Skeletal muscle tissue (tissue), 4 donors: ENCODE data around the gene CCNY. TPM values are rescaled to one million over a fixed set of nuclear protein-coding genes. Genes with fewer than 3 reads are reported as not detected.

Experiments used
- H3K27ac ChIP-seq: one replicate; pipeline ENCODE4 v1.7.0; 2013; ENCODE audit warnings: mild to moderate bottlenecking, low read depth, low read length, inconsistent platforms
- H3K27me3 ChIP-seq, 3 donors: one replicate each; pipeline ENCODE4 v1.7.0; 2013; ENCODE audit warnings: low read length in 3 of 3; ENCODE audit not compliant: control insufficient read depth in 3 of 3, insufficient read depth in 3 of 3
- H3K36me3 ChIP-seq, 3 donors: one replicate each; pipeline ENCODE4 v1.7.0; 2013; ENCODE audit warnings: low read length in 3 of 3; ENCODE audit not compliant: control insufficient read depth in 3 of 3, insufficient read depth in 3 of 3
- H3K4me1 ChIP-seq, 3 donors: one replicate each; pipeline ENCODE4 v1.7.0; 2013; ENCODE audit warnings: low read length in 3 of 3, mild to moderate bottlenecking in 3 of 3; ENCODE audit not compliant: control insufficient read depth in 3 of 3, insufficient read depth in 3 of 3
- H3K4me3 ChIP-seq, 3 donors: one replicate each; pipeline ENCODE4 v1.7.0; 2013; ENCODE audit warnings: low read length in 3 of 3
- H3K9ac ChIP-seq, 3 donors: one replicate each; pipeline ENCODE4 v1.7.0; 2013; ENCODE audit warnings: low read length in 3 of 3, mild to moderate bottlenecking in 3 of 3, moderate library complexity in 2 of 3, low read depth in 1 of 3
- H3K9me3 ChIP-seq, 3 donors: one replicate each; pipeline ENCODE4 v1.7.0; 2013; ENCODE audit warnings: low read length in 3 of 3; ENCODE audit not compliant: control insufficient read depth in 3 of 3
- total RNA-seq: library from RNA; depleted of rRNA; stranded (reverse); fragments of >200 nt; gene quantifications from one replicate; pipeline ENCODE4 v1.2.3, GENCODE V29; 2014
- donor health status: Osteomylitis.

The CCNY gene
- total RNA-seq, 1 donor from 2014 or later = 45.9 TPM

DNA sequence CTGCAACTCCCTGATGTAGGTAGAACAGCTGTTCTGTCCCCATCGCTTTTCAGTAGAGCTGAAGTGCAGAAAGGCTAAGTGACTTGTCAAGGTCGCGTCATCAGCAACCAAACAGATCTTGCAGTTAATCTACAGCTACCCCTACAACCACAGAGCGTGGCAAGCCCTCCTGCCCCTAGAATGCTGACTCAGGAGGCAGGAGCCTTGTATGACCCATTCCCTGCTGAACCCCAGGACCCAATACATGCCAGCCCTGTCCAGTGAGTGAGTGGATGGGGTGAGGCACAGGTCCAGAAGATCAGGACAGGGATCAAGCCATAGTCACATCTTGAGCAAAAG is 242.3 kb downstream of the CCNY start:
- Histone ChIP-seq H3K36me3 (peaks cover 0 to 7% (median 2%) of the 10 kb centered on the region in 3 donors), H3K9me3 (no peaks in the 10 kb centered on the region), H3K27me3 (peaks cover 0 to 4% (median 2%) of the 10 kb centered on the region in 3 donors), H3K9ac (no peak overlapping the region), H3K4me1 (peaks cover 0 to 5% (median 4%) of the 10 kb centered on the region in 3 donors), H3K4me3 (no peak overlapping the region), H3K27ac (no peak overlapping the region)

GRCh38 chr10:35579116-35579515 is 242.8 kb downstream of the CCNY start:
- Histone ChIP-seq H3K4me1 (peaks cover 0 to 5% (median 4%) of the 10 kb centered on the region in 3 donors), H3K4me3 (no peak overlapping the region), H3K27me3 (peaks cover 0 to 4% (median 2%) of the 10 kb centered on the region in 3 donors), H3K9me3 (no peaks in the 10 kb centered on the region), H3K9ac (no peak overlapping the region), H3K36me3 (peaks cover 0 to 7% (median 0%) of the 10 kb centered on the region in 3 donors), H3K27ac (no peak overlapping the region)

GRCh38 chr10:35579726-35580422 is 243.6 kb downstream of the CCNY start:
- H3K9ac ChIP-seq = no peak overlapping the region
- H3K27ac ChIP-seq = no peak overlapping the region

GRCh38 chr10:35580423-35580770 is 244.1 kb downstream of the CCNY start:
- Histone ChIP-seq H3K9me3 (no peaks in the 10 kb centered on the region), H3K27me3 (peaks cover 2 to 4% (median 4%) of the 10 kb centered on the region in 3 donors), H3K36me3 (peaks cover 0 to 2% (median 0%) of the 10 kb centered on the region in 3 donors)

More at GRCh38 chr10:35579726-35580422, 243.6 kb downstream of the CCNY start:
- peaks cover 0 to 4% (median 2%) of the 10 kb centered on the region in 3 donors for H3K27me3 ChIP-seq
- no peaks in the 10 kb centered on the region for H3K9me3 ChIP-seq
- peaks cover 0 to 5% (median 4%) of the 10 kb centered on the region in 3 donors for H3K4me1 ChIP-seq
- peaks cover 0 to 2% (median 0%) of the 10 kb centered on the region in 3 donors for H3K36me3 ChIP-seq
- H3K4me3 ChIP-seq = no peak overlapping the region

DNA sequence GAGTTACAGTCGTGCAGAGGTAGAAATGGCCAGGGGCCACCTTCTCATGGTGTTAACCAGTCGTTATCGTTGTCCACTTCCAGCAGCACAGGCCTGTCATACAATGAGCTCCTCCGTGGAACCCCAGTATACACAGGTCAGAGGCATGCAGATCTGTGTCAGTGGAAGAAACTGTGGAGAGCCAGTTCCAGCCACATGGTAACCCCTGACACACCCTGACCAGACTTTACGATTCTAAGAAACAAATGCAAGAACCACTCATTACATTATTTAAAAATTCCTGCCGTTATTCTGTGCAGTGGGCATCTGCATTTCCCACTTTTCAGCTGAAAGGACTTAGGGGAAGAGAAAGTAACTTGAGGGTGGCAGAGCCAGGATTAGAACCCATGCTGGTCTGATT is 245.3 kb downstream of the CCNY start:
- Histone ChIP-seq H3K9ac (no peak overlapping the region), H3K27ac (no peak overlapping the region), H3K36me3 (no peaks in the 10 kb centered on the region), H3K27me3 (peaks cover 2 to 8% (median 4%) of the 10 kb centered on the region in 3 donors), H3K4me1 (peaks cover 3 to 5% (median 4%) of the 10 kb centered on the region in 3 donors), H3K9me3 (no peaks in the 10 kb centered on the region), H3K4me3 (no peak overlapping the region)

More at GRCh38 chr10:35580423-35580770, 244.1 kb downstream of the CCNY start:
- Histone ChIP-seq H3K4me1 (peaks cover 0 to 5% (median 4%) of the 10 kb centered on the region in 3 donors), H3K4me3 (no peak overlapping the region), H3K9ac (no peak overlapping the region), H3K27ac (no peak overlapping the region)

DNA sequence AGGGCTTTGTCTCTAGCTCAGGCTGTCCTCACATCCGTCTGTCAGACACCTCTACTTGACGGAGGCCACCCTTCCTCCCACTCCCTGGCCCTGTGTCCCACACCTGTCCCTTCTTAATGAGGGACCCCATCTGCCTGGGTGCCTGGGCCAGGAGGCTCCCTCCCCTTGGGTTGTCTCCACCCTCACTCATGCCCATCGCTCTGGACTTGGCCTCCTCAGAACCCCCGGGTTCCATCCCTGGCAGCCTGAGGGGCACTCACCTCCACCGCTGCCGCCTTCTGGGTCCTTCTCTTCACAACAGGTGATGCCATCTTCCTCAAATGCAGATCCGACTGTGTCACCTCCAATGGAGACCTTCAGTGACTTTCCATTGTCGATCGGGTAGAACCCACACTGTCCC is 248.6 kb downstream of the CCNY start:
- Histone ChIP-seq H3K9me3 (no peaks in the 10 kb centered on the region), H3K27me3 (peaks cover 2 to 10% (median 4%) of the 10 kb centered on the region in 3 donors), H3K4me1 (peaks cover 0 to 5% (median 3%) of the 10 kb centered on the region in 3 donors), H3K36me3 (no peaks in the 10 kb centered on the region), H3K9ac (no peak overlapping the region), H3K27ac (no peak overlapping the region), H3K4me3 (no peak overlapping the region)

GRCh38 chr10:35585356-35585755 is 249.0 kb downstream of the CCNY start:
- Histone ChIP-seq H3K36me3 (no peaks in the 10 kb centered on the region), H3K4me3 (no peak overlapping the region), H3K27me3 (peaks cover 2 to 10% (median 4%) of the 10 kb centered on the region in 3 donors), H3K9ac (no peak overlapping the region), H3K9me3 (no peaks in the 10 kb centered on the region), H3K4me1 (peaks cover 0 to 3% (median 2%) of the 10 kb centered on the region in 3 donors), H3K27ac (no peak overlapping the region)

DNA sequence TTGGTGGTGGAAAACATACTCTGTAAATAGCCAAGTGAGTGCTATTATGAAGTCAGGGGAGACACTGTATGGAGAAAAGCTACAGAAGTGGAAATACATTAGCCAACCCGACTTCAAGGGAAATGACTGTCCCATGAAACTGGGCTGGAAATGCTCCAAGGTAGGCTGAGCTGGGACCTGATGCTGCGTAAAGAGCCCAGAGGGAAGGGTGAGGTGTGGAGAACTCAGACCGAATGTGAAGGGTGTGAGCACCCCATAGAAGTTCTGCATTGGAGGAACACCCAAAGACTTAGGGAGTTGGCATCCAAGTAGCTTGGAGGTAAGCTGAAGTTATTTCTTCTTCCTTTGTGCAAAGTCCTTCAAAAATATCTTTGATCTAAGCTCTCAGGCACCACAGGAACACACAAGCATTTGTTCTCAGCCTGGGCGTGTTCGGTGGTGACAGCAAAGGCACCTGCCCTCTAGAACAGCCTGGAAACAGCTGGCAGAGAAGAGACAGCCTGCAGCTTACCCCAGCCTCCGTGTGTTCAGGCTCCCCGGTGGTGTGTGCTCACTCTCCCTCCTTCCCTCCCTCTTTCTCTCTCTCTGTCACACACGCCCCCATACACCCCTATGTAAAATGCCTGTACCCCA is 249.7 kb downstream of the CCNY start:
- Histone ChIP-seq H3K27ac (no peak overlapping the region), H3K9me3 (no peaks in the 10 kb centered on the region)

DNA sequence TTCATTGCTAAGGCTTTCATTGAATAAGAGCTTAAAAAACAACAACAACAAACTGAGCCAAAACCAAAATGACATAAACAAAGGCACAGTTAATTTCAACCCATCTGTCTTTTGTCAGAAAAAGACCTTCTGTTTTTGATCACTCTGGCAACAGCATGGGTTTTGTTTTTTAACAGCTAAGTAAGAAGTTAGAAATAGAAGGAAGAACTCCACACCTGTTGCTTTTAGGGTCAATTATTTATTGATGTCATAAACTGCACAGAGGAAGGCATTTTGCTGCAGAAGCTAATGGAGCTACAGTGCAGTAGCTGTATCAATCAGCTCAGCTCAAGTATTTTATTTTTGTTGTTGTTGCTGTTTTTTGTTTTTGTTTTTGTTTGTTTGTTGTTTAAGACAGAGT is 252.5 kb downstream of the CCNY start:
- H3K27ac ChIP-seq = no peak overlapping the region
- no peak overlapping the region for H3K9ac ChIP-seq
- H3K27me3 ChIP-seq = peaks cover 0 to 10% (median 4%) of the 10 kb centered on the region in 3 donors
- H3K9me3 ChIP-seq = peaks cover 0 to 2% (median 0%) of the 10 kb centered on the region in 3 donors
- no peak overlapping the region for H3K4me3 ChIP-seq
- H3K36me3 ChIP-seq = no peaks in the 10 kb centered on the region
- peaks cover 0 to 3% (median 0%) of the 10 kb centered on the region in 3 donors for H3K4me1 ChIP-seq

More for the DNA sequence above, 249.7 kb downstream of the CCNY start:
- Histone ChIP-seq H3K4me1 (peaks cover 0 to 3% (median 0%) of the 10 kb centered on the region in 3 donors), H3K36me3 (no peaks in the 10 kb centered on the region), H3K27me3 (peaks cover 0 to 10% (median 4%) of the 10 kb centered on the region in 3 donors), H3K9ac (no peak overlapping the region), H3K4me3 (no peak overlapping the region)

- Histone ChIP-seq H3K9ac (no peak overlapping the region), H3K27me3 (peaks cover 0 to 6% (median 0%) of the 10 kb centered on the region in 3 donors), H3K27ac (no peak overlapping the region), H3K4me3 (no peak overlapping the region), H3K4me1 (no peaks in the 10 kb centered on the region), H3K9me3 (peaks cover 0 to 2% (median 0%) of the 10 kb centered on the region in 3 donors), H3K36me3 (no peaks in the 10 kb centered on the region)
Observed at GRCh38 chr10:35592441-35592840, 256.1 kb downstream of the CCNY start.
